ENCODE data around the gene RWDD4.

DNA sequence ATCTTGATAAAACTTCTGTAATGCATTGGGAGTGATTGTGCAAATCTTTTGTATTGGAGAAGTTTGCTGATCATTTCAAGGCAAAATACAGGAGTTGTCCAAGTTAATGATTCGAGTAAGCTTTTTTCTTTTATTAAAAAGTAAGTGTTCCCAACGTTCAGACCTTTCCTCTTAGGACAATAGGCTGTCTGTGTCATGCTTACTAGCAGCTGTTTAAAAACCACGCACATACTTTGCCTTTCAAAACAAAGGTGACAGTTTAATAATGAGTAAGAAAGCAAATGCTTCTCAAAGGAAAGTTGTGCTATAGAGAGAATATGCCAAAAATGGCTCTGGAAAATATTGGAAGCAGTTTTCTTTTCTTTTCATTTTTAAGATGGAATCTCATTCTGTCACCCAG is 11.3 kb upstream of the RWDD4 start:
- TF ChIP-seq, protein P1, sequence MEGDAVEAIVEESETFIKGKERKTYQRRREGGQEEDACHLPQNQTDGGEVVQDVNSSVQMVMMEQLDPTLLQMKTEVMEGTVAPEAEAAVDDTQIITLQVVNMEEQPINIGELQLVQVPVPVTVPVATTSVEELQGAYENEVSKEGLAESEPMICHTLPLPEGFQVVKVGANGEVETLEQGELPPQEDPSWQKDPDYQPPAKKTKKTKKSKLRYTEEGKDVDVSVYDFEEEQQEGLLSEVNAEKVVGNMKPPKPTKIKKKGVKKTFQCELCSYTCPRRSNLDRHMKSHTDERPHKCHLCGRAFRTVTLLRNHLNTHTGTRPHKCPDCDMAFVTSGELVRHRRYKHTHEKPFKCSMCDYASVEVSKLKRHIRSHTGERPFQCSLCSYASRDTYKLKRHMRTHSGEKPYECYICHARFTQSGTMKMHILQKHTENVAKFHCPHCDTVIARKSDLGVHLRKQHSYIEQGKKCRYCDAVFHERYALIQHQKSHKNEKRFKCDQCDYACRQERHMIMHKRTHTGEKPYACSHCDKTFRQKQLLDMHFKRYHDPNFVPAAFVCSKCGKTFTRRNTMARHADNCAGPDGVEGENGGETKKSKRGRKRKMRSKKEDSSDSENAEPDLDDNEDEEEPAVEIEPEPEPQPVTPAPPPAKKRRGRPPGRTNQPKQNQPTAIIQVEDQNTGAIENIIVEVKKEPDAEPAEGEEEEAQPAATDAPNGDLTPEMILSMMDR (IDR thresholded peaks at IDR 0.05), result no peak
- no peak for TF ChIP-seq POLR2A (IDR thresholded peaks at IDR 0.05)
